Measurements from ENCODE around the gene BMP8B. TPM values are rescaled to one million over a fixed set of nuclear protein-coding genes. Genes with fewer than 3 reads are reported as not detected.

Gene BMP8B
- total RNA-seq, 3 donors from 2014 or later, result 11.0 to 19.9 (median 18.7) TPM

GRCh38 chr1:39738622-39739366, 49.9 kb downstream of the BMP8B start, which contains the start of gene PPIE:
TSS of gene PPIE (plus strand) at chr1:39738882. CDS start at chr1:39738901, 19 bp downstream.
- peaks cover 6% of the 10 kb centered on the region for H3K4me1 ChIP-seq (ENCODE audit: low read depth)
- DNase-seq (peak; percentile 96 to 98 (median 97)), ATAC-seq (peak; percentile 100)
- H3K4me3 ChIP-seq, result peak within 1 kb of the TSS; percentile 50
- H3K9me3 ChIP-seq, result no peaks in the 10 kb centered on the region
- TF ChIP-seq, protein P1, sequence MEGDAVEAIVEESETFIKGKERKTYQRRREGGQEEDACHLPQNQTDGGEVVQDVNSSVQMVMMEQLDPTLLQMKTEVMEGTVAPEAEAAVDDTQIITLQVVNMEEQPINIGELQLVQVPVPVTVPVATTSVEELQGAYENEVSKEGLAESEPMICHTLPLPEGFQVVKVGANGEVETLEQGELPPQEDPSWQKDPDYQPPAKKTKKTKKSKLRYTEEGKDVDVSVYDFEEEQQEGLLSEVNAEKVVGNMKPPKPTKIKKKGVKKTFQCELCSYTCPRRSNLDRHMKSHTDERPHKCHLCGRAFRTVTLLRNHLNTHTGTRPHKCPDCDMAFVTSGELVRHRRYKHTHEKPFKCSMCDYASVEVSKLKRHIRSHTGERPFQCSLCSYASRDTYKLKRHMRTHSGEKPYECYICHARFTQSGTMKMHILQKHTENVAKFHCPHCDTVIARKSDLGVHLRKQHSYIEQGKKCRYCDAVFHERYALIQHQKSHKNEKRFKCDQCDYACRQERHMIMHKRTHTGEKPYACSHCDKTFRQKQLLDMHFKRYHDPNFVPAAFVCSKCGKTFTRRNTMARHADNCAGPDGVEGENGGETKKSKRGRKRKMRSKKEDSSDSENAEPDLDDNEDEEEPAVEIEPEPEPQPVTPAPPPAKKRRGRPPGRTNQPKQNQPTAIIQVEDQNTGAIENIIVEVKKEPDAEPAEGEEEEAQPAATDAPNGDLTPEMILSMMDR (IDR thresholded peaks at IDR 0.05), result no peak
- intact Hi-C loops (cut with DNase I, micrococcal nuclease), result no loop called here
- H3K36me3 ChIP-seq (ENCODE audit: low read depth), result peaks cover 4% of the 10 kb centered on the region

- TF ChIP-seq, protein P1 (IDR thresholded peaks at IDR 0.05), result no peak
- intact Hi-C loops (cut with DNase I, micrococcal nuclease), result no loop called here
- no peak for DNase-seq
Observed at GRCh38 chr1:39737546-39738169, 51.0 kb downstream of the BMP8B start.

DNA sequence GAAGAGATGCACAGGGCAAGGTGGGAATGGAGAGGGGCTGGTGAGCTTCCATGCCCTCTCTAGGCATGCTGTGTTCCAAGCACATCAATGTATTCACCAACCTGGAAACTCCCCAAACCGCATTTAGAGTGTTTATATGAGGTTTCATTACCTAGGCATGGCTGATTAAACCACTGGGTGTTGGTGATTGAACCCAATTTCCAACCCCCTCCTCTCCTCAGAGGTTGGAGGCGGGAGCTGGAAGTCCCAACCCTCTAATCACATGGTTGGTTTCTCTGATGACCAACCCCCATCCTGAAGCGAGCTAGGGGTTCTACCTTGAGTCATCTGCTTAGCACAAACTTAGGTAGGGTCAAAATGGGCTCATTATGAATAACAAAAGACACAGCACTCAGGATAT, 52.9 kb downstream of the BMP8B start:
- Histone ChIP-seq H3K4me1 (ENCODE audit: low read depth) (peaks cover 3% of the 10 kb centered on the region), H3K4me3 (no peak overlapping the region), H3K9me3 (no peaks in the 10 kb centered on the region), H3K36me3 (ENCODE audit: low read depth) (no peaks in the 10 kb centered on the region)
- ATAC-seq (no peak), DNase-seq (no peak)
- TF ChIP-seq, protein P1 (IDR thresholded peaks at IDR 0.05), result no peak
- intact Hi-C loops (cut with DNase I, micrococcal nuclease), result no loop called here

More at GRCh38 chr1:39737546-39738169, 51.0 kb downstream of the BMP8B start:
- Histone ChIP-seq H3K9me3 (no peaks in the 10 kb centered on the region), H3K4me3 (no peak overlapping the region), H3K36me3 (ENCODE audit: low read depth) (no peaks in the 10 kb centered on the region), H3K4me1 (ENCODE audit: low read depth) (peaks cover 6% of the 10 kb centered on the region)
- no peak for ATAC-seq

DNA sequence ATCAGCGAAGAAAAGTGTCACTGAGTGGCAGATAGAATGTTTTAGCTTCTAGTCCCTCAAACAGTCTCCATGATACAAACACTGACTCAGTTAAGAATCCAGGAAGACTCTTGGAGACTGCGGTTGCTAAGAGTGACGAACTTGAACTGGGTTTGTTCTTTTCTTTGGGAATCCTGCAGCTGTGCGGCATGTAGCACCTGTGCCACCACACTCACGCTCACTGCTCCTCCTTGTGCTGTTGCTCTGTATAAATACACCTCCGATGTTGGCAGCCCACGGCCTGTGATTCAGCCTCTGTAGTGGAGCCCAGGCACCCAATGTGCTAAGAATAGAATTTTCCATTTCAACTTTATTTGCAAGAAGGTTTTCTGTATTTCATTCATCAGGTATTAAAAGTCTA, 55.5 kb downstream of the BMP8B start:
- DNase-seq (no peak), ATAC-seq (no peak)
- no peak overlapping the region for H3K4me3 ChIP-seq
- no peaks in the 10 kb centered on the region for H3K4me1 ChIP-seq (ENCODE audit: low read depth)
- H3K9me3 ChIP-seq, result no peaks in the 10 kb centered on the region
- TF ChIP-seq, protein P1 (IDR thresholded peaks at IDR 0.05), result no peak
- H3K36me3 ChIP-seq (ENCODE audit: low read depth), result no peaks in the 10 kb centered on the region
- intact Hi-C loops (cut with DNase I, micrococcal nuclease), result no loop called here

GRCh38 chr1:39732730-39733129, 55.9 kb downstream of the BMP8B start:
- H3K9me3 ChIP-seq, result no peaks in the 10 kb centered on the region
- TF ChIP-seq, protein P1 (IDR thresholded peaks at IDR 0.05), result no peak
- intact Hi-C loops (cut with DNase I, micrococcal nuclease), result no loop called here
- no peak for ATAC-seq
- H3K4me1 ChIP-seq (ENCODE audit: low read depth), result no peaks in the 10 kb centered on the region
- no peak overlapping the region for H3K4me3 ChIP-seq
- DNase-seq, result no peak
- no peaks in the 10 kb centered on the region for H3K36me3 ChIP-seq (ENCODE audit: low read depth)

Measured in mucosa of descending colon (tissue), 3 donors.